Measurements from ENCODE around the gene MET. TPM values are rescaled to one million over a fixed set of nuclear protein-coding genes. Genes with fewer than 3 reads are reported as not detected.

MET gene
- total and polyA plus RNA-seq, 2 donors (not counting 3 experiments of a cell fraction or from before 2014, with no cell fraction given): 21.1 to 44.5 TPM

DNA sequence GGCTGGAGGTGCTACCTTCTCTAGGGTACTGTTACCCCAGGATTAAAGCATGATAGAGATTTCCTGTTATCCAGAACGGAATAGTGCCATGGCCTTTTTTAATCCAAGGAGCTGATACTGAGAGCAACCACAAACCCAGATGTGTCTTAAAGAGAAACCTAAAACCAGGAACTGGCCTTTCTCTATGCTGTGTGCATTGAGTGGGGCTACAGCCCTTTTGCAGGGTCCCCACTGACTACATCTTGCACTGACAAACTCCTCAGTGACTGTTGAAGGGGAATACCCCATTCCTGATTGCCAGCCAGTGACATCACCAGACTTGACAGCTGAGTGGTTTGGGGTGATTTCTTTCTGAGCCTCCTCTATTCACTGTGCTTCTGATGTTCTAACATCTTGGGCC is 108.5 kb downstream of the MET start:
- Histone ChIP-seq H2AFZ (ENCODE audit: low read depth, low read length) (no peak overlapping the region), H3K79me2 (ENCODE audit: control insufficient read depth, insufficient read depth, low read length) (no peaks in the 10 kb centered on the region), H3K9ac (replicated peaks; ENCODE audit: extremely low read depth, insufficient read depth, low read length) (no peak overlapping the region), H3K4me2 (ENCODE audit: insufficient read depth, low read length) (no peak overlapping the region), H3K27me3 (ENCODE audit: control insufficient read depth in 2 of 2, insufficient read depth in 2 of 2, low read length in 2 of 2) (no peaks in the 10 kb centered on the region), H3K4me1 (ENCODE audit: control insufficient read depth, extremely low read depth, insufficient read depth, low read length) (peaks cover 30% of the 10 kb centered on the region), H3K9me1 (replicated peaks; ENCODE audit: control insufficient read depth, extremely low read depth, insufficient read depth, low read length) (no peaks in the 10 kb centered on the region), H3K4me3 (replicated peaks in 1 of 3; ENCODE audit: insufficient read depth in 1 of 3, low read depth in 1 of 3, low read length in 3 of 3) (no peak overlapping the region), H3K27ac (ENCODE audit: insufficient read depth, low read depth, low read length) (no peak overlapping the region), H4K20me1 (replicated peaks; ENCODE audit: control insufficient read depth, extremely low read depth, insufficient read depth, low read length) (no peaks in the 10 kb centered on the region), H3K9me3 (replicated peaks; ENCODE audit: control insufficient read depth, insufficient read depth, low read length) (no peaks in the 10 kb centered on the region), H3K36me3 (ENCODE audit: control insufficient read depth in 2 of 2, extremely low read depth in 1 of 2, insufficient read depth in 2 of 2, low read length in 2 of 2) (peaks cover 11 to 14% of the 10 kb centered on the region in 2 experiments)
- ChIA-PET POLR2A (no interaction called here), CTCF (interaction anchor here (1.2 to 1.8 kb wide), 3 partner anchors 23 to 189 kb away, joined by 3 to 7 read pairs (median 4); no protein-coding TSS in a partner anchor)
- dilution Hi-C loops (cut with MboI; ENCODE audit: extremely low pct_ligation_motif_present, low sequenced_read_pairs) (no loop called here), intact Hi-C loops (cut with micrococcal nuclease) (no loop called here)
- TF ChIP-seq MAX (IDR thresholded peaks at IDR 0.05; ENCODE audit: insufficient read depth, insufficient read length) (no peak), FOS (IDR thresholded peaks at IDR 0.05; ENCODE audit: borderline replicate concordance, insufficient read depth, low read length) (no peak), EZH2 (IDR thresholded peaks at IDR 0.05; ENCODE audit: borderline replicate concordance, low read depth, low read length, severe bottlenecking) (no peak), JUN (IDR thresholded peaks at IDR 0.05; ENCODE audit: borderline replicate concordance, insufficient read depth, insufficient read length, low read depth) (no peak), POLR2AphosphoS5 (IDR thresholded peaks at IDR 0.05; ENCODE audit: insufficient read depth, low read depth, low read length) (no peak), GATA2 (IDR thresholded peaks at IDR 0.05; ENCODE audit: insufficient read depth, insufficient read length, low read depth, low read length) (no peak), MYC (IDR thresholded peaks at IDR 0.05; ENCODE audit: low read depth, low read length) (no peak), POLR2A (IDR thresholded peaks at IDR 0.05; ENCODE audit: low read depth, low read length) (no peak)
- TF ChIP-seq, protein P1, sequence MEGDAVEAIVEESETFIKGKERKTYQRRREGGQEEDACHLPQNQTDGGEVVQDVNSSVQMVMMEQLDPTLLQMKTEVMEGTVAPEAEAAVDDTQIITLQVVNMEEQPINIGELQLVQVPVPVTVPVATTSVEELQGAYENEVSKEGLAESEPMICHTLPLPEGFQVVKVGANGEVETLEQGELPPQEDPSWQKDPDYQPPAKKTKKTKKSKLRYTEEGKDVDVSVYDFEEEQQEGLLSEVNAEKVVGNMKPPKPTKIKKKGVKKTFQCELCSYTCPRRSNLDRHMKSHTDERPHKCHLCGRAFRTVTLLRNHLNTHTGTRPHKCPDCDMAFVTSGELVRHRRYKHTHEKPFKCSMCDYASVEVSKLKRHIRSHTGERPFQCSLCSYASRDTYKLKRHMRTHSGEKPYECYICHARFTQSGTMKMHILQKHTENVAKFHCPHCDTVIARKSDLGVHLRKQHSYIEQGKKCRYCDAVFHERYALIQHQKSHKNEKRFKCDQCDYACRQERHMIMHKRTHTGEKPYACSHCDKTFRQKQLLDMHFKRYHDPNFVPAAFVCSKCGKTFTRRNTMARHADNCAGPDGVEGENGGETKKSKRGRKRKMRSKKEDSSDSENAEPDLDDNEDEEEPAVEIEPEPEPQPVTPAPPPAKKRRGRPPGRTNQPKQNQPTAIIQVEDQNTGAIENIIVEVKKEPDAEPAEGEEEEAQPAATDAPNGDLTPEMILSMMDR (IDR thresholded peaks at IDR 0.05; ENCODE audit: extremely low read depth in 1 of 2, insufficient read depth in 1 of 2, low read depth in 1 of 2, low read length in 2 of 2): no peak
- DNase-seq (ENCODE audit: low read depth, low spot score) (no peak), FAIRE-seq (no peak)
- BruUV-seq (replicated peaks): no TSS peak

All from endothelial cell of umbilical vein (primary cell).